Fibroblast of the aortic adventitia (primary cell): ENCODE results near the gene AP4B1. TPM values are rescaled to one million over a fixed set of nuclear protein-coding genes. Genes with fewer than 3 reads are reported as not detected.
A peak's percentile ranks its signal among the peaks of the same experiment; 100 is the strongest.

Experiments used
- DNase-seq: peaks from one replicate; pipeline ENCODE4 v3.0.0-alpha.2; 2010; ENCODE audit warnings: low read depth
- H3K4me3 ChIP-seq: 2 replicates; pipeline ENCODE4 v1.5.1; 2011; ENCODE audit warnings: low read depth, mild to moderate bottlenecking, control low read depth, low read length, moderate library complexity
- CTCF ChIP-seq: IDR thresholded peaks from 2 replicates; pipeline ENCODE4 v1.5.1; 2011; ENCODE audit warnings: mild to moderate bottlenecking, low read length, control low read depth, inconsistent platforms; ENCODE audit not compliant: insufficient read depth
- total RNA-seq: library from RNA; depleted of rRNA; stranded (reverse); fragments of >200 nt; gene quantifications from 2 replicates; pipeline ENCODE4 v1.2.3, GENCODE V29; 2012; ENCODE audit warnings: low replicate concordance

AP4B1 gene
- total RNA-seq, 1 donor = 15.4 TPM

- DNase-seq = no peak
- H3K4me3 ChIP-seq = no peak overlapping the region
- no peak for TF ChIP-seq CTCF
Observed at GRCh38 chr1:113898241-113898814, 6.3 kb downstream of the AP4B1 start.

GRCh38 chr1:113895961-113896360 is 8.6 kb downstream of the AP4B1 start:
- no peak for TF ChIP-seq CTCF
- DNase-seq = peak; percentile 22
- no peak overlapping the region for H3K4me3 ChIP-seq

GRCh38 chr1:113895098-113895497 is 9.5 kb downstream of the AP4B1 start:
- H3K4me3 ChIP-seq = no peak overlapping the region
- TF ChIP-seq CTCF = no peak
- no peak for DNase-seq

- TF ChIP-seq CTCF = no peak
- no peak for DNase-seq
- no peak overlapping the region for H3K4me3 ChIP-seq
Observed at GRCh38 chr1:113893267-113893666, 11.3 kb downstream of the AP4B1 start.

- H3K4me3 ChIP-seq = no peak overlapping the region
- no peak for DNase-seq
- no peak for TF ChIP-seq CTCF
Observed at GRCh38 chr1:113891631-113892220, 12.9 kb downstream of the AP4B1 start.

- TF ChIP-seq CTCF = no peak
- DNase-seq = no peak
- H3K4me3 ChIP-seq = no peak overlapping the region
Observed at GRCh38 chr1:113890816-113891215, 13.8 kb downstream of the AP4B1 start.
